Measurements from ENCODE around the gene NFIX. TPM values are rescaled to one million over a fixed set of nuclear protein-coding genes. Genes with fewer than 3 reads are reported as not detected.

NFIX gene
- total RNA-seq, 1 experiment from 2014 or later, result 16.4 TPM

- H3K27ac Mint-ChIP-seq (ENCODE audit: unreplicated experiment), result no peak overlapping the region
- intact Hi-C loops (cut with micrococcal nuclease; ENCODE audit: unreplicated experiment), result no loop called here
- TF ChIP-seq, protein P1, sequence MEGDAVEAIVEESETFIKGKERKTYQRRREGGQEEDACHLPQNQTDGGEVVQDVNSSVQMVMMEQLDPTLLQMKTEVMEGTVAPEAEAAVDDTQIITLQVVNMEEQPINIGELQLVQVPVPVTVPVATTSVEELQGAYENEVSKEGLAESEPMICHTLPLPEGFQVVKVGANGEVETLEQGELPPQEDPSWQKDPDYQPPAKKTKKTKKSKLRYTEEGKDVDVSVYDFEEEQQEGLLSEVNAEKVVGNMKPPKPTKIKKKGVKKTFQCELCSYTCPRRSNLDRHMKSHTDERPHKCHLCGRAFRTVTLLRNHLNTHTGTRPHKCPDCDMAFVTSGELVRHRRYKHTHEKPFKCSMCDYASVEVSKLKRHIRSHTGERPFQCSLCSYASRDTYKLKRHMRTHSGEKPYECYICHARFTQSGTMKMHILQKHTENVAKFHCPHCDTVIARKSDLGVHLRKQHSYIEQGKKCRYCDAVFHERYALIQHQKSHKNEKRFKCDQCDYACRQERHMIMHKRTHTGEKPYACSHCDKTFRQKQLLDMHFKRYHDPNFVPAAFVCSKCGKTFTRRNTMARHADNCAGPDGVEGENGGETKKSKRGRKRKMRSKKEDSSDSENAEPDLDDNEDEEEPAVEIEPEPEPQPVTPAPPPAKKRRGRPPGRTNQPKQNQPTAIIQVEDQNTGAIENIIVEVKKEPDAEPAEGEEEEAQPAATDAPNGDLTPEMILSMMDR (IDR thresholded peaks at IDR 0.05; ENCODE audit: unreplicated experiment), result no peak
- H3K36me3 Mint-ChIP-seq (ENCODE audit: insufficient read depth, unreplicated experiment), result peaks cover 6% of the 10 kb centered on the region
- CTCF ChIA-PET, result interaction anchor here (1.3 kb wide), 1 partner anchor 16 kb away, joined by 4 read pairs; no protein-coding TSS in a partner anchor
- no TSS peak for BruUV-seq (replicated peaks)
- H3K4me1 Mint-ChIP-seq (ENCODE audit: low read depth, unreplicated experiment), result no peaks in the 10 kb centered on the region
- H3K27me3 Mint-ChIP-seq (ENCODE audit: unreplicated experiment), result no peaks in the 10 kb centered on the region
- H3K9me3 Mint-ChIP-seq (ENCODE audit: low read depth, unreplicated experiment), result no peaks in the 10 kb centered on the region
- no peak overlapping the region for H3K4me3 Mint-ChIP-seq (ENCODE audit: low read depth, unreplicated experiment)
- no peak for DNase-seq
These were observed 75.3 kb downstream of the NFIX start for GRCh38 chr19:13070425-13071140.

- no peaks in the 10 kb centered on the region for H3K9me3 Mint-ChIP-seq (ENCODE audit: low read depth, unreplicated experiment)
- intact Hi-C loops (cut with micrococcal nuclease; ENCODE audit: unreplicated experiment), result no loop called here
- no peak overlapping the region for H3K4me3 Mint-ChIP-seq (ENCODE audit: low read depth, unreplicated experiment)
- H3K36me3 Mint-ChIP-seq (ENCODE audit: insufficient read depth, unreplicated experiment), result peaks cover 6% of the 10 kb centered on the region
- no peak for DNase-seq
- BruUV-seq (replicated peaks), result no TSS peak
- CTCF ChIA-PET, result interaction anchor here (1.3 kb wide), 1 partner anchor 17 kb away, joined by 4 read pairs; no protein-coding TSS in a partner anchor
- H3K27me3 Mint-ChIP-seq (ENCODE audit: unreplicated experiment), result no peaks in the 10 kb centered on the region
- TF ChIP-seq, protein P1 (IDR thresholded peaks at IDR 0.05; ENCODE audit: unreplicated experiment), result no peak
- no peak overlapping the region for H3K27ac Mint-ChIP-seq (ENCODE audit: unreplicated experiment)
- no peaks in the 10 kb centered on the region for H3K4me1 Mint-ChIP-seq (ENCODE audit: low read depth, unreplicated experiment)
These were observed 76.3 kb downstream of the NFIX start for GRCh38 chr19:13071444-13072187.

GRCh38 chr19:13072188-13072908 lies 77.1 kb downstream of the NFIX start:
- no peak for DNase-seq
- Mint-ChIP-seq H3K36me3 (ENCODE audit: insufficient read depth, unreplicated experiment) (peaks cover 11% of the 10 kb centered on the region), H3K9me3 (ENCODE audit: low read depth, unreplicated experiment) (no peaks in the 10 kb centered on the region), H3K27me3 (ENCODE audit: unreplicated experiment) (no peaks in the 10 kb centered on the region), H3K27ac (ENCODE audit: unreplicated experiment) (no peak overlapping the region), H3K4me3 (ENCODE audit: low read depth, unreplicated experiment) (no peak overlapping the region), H3K4me1 (ENCODE audit: low read depth, unreplicated experiment) (no peaks in the 10 kb centered on the region)
- TF ChIP-seq, protein P1 (IDR thresholded peaks at IDR 0.05; ENCODE audit: unreplicated experiment), result no peak
- CTCF ChIA-PET, result no interaction called here
- BruUV-seq (replicated peaks), result no TSS peak
- intact Hi-C loops (cut with micrococcal nuclease; ENCODE audit: unreplicated experiment), result no loop called here

- CTCF ChIA-PET, result interaction anchor here (1.2 kb wide), 1 partner anchor 96 kb away, joined by 4 read pairs; no protein-coding TSS in a partner anchor
- peaks cover 11% of the 10 kb centered on the region for H3K36me3 Mint-ChIP-seq (ENCODE audit: insufficient read depth, unreplicated experiment)
- no peak overlapping the region for H3K27ac Mint-ChIP-seq (ENCODE audit: unreplicated experiment)
- no peaks in the 10 kb centered on the region for H3K4me1 Mint-ChIP-seq (ENCODE audit: low read depth, unreplicated experiment)
- no peaks in the 10 kb centered on the region for H3K27me3 Mint-ChIP-seq (ENCODE audit: unreplicated experiment)
- BruUV-seq (replicated peaks), result no TSS peak
- DNase-seq, result no peak
- TF ChIP-seq, protein P1 (IDR thresholded peaks at IDR 0.05; ENCODE audit: unreplicated experiment), result no peak
- H3K9me3 Mint-ChIP-seq (ENCODE audit: low read depth, unreplicated experiment), result no peaks in the 10 kb centered on the region
- intact Hi-C loops (cut with micrococcal nuclease; ENCODE audit: unreplicated experiment), result no loop called here
- no peak overlapping the region for H3K4me3 Mint-ChIP-seq (ENCODE audit: low read depth, unreplicated experiment)
These were observed 78.0 kb downstream of the NFIX start for GRCh38 chr19:13073263-13073662.
